Astrocyte of the cerebellum (primary cell): Measurements from ENCODE around the gene CDX4.

Source experiments
- DNase-seq: peaks from one replicate; pipeline ENCODE4 v3.0.0-alpha.2; 2011; ENCODE audit warnings: low read depth
- H3K4me3 ChIP-seq: 2 replicates; pipeline ENCODE4 v1.5.1; 2011; ENCODE audit warnings: mild to moderate bottlenecking, low read depth, low read length, moderate library complexity
- in situ Hi-C: cut with HindIII; loops from 2 replicates; pipeline ENCODE4 v1.10.0; 2017; ENCODE audit warnings: low sequenced_read_pairs
- TF ChIP-seq, protein P1 (sequence below): IDR thresholded peaks from 2 replicates; pipeline ENCODE4 v1.5.1; 2012; ENCODE audit warnings: low read length, low read depth, moderate library complexity, mild to moderate bottlenecking; ENCODE audit errors: missing control alignments

CDX4 gene

GRCh38 chrX:73446831-73447230 is at the start of gene CDX4:
Gene CDX4, plus strand, starts transcription at chrX:73447053. Its CDS starts 201 bp downstream, at chrX:73447254.
- TF ChIP-seq, protein P1, sequence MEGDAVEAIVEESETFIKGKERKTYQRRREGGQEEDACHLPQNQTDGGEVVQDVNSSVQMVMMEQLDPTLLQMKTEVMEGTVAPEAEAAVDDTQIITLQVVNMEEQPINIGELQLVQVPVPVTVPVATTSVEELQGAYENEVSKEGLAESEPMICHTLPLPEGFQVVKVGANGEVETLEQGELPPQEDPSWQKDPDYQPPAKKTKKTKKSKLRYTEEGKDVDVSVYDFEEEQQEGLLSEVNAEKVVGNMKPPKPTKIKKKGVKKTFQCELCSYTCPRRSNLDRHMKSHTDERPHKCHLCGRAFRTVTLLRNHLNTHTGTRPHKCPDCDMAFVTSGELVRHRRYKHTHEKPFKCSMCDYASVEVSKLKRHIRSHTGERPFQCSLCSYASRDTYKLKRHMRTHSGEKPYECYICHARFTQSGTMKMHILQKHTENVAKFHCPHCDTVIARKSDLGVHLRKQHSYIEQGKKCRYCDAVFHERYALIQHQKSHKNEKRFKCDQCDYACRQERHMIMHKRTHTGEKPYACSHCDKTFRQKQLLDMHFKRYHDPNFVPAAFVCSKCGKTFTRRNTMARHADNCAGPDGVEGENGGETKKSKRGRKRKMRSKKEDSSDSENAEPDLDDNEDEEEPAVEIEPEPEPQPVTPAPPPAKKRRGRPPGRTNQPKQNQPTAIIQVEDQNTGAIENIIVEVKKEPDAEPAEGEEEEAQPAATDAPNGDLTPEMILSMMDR = no peak
- H3K4me3 ChIP-seq = no peak within 1 kb of the TSS
- no peak for DNase-seq
- in situ Hi-C loops = no loop called here

GRCh38 chrX:73398185-73398914 is 48.5 kb upstream of the CDX4 start:
- no peak overlapping the region for H3K4me3 ChIP-seq
- TF ChIP-seq, protein P1 = no peak
- DNase-seq = no peak
- in situ Hi-C loops = no loop called here

DNA sequence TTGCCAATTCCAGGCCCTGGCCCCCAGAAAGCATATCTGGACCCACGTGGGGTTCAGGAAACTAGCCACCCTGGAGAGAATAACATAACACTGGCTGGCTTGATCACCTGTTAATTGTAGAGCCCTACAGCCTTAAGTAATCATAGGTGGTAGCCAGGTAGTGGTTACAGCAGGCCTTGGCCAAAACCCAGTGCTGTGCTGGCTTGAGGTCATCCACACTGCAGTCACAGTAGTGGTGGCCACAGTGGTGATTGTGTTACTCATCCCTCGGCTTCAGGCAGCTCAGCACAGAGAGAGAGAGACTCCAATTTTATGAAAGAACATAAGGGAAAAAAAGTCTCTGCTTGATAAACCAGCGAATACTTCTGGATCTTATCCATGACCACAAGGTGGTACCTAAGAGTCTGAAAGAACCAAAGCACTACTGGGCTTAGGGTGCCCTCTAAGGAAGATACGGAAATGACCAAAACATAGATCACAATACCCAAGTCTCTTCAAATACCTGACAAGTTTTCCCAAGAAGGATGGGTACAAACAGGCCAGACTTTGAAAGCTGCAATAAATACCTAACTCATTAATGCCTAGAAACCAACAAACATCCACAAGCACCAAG is 46.6 kb upstream of the CDX4 start:
- no peak overlapping the region for H3K4me3 ChIP-seq
- TF ChIP-seq, protein P1 = no peak
- DNase-seq = no peak
- in situ Hi-C loops = no loop called here

DNA sequence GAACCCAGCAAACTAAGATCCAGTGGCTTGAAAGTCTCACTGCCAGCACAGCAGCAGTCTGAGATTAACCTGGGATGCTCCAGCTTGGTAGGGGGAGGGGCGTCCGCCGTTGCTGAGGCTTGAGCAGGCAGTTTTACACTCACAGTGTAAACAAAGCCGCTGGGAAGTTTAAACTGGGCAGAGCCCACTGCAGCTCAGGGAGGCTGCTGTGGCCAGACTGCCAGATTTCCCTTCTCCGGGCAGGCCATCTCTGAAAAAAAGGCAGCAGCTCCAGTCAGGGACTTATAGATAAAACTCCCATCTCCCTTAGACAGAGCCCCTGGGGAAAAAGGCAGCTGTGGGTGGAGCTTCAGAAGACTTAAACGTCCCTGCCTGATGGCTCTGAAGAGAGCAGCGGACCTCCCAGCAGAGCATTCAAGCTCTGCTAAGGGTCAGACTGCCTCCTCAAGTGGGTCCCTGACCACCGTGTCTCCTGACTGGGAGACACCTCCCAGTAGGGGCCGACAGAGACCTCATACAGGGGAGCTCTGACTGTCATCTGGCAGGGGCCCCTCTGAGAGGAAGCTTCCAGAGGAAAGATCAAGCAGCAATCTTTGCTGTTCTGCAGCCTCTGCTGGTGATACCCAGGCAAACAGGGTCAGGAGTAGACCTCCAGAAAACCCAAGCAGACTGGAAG is 45.1 kb upstream of the CDX4 start:
- DNase-seq = no peak
- no peak overlapping the region for H3K4me3 ChIP-seq
- in situ Hi-C loops = no loop called here
- TF ChIP-seq, protein P1 = no peak

DNA sequence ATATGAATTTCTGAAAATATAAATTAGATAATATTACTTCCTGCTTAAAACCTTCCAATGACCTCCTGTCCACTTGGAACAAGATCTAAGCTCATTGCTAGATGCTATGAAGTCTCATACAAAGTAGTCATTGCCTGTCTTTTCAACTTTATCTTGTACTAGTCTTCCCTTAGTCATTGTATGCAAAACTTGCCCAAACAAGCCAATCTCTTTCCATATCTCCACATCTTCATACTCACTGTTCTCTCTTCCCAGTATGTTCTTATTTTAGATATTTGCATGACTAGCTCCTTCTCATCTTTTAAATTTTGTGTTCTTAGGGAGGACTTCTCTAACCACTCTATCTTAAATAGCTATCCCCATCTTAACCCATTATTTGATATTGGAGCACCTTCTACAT is 33.9 kb upstream of the CDX4 start:
- in situ Hi-C loops = no loop called here
- TF ChIP-seq, protein P1 = no peak
- no peak for DNase-seq

GRCh38 chrX:73447311-73447794 is 500 bp downstream of the CDX4 start:
- TF ChIP-seq, protein P1 = no peak
- no peak overlapping the region for H3K4me3 ChIP-seq
- no peak for DNase-seq
- in situ Hi-C loops = no loop called here

More for the DNA sequence above, 33.9 kb upstream of the CDX4 start:
- H3K4me3 ChIP-seq = no peak overlapping the region
